Activated CD8-positive, alpha-beta memory T cell treated with anti-CD3 and anti-CD28 coated beads for 48 hours (primary cell): Measurements from ENCODE around the gene FARP2.
"Not testable (repeated sequence)": the region's sequence is repeated elsewhere in the genome, so short reads cannot be mapped to it uniquely, and the experiment has no call there.

Experiments used
- DNase-seq, 3 experiments: peaks; one replicate each; pipeline ENCODE4 v3.0.0-alpha.2; 2020; ENCODE audit warnings: low read depth in 2 of 3, low spot score in 2 of 3

The FARP2 gene

DNA sequence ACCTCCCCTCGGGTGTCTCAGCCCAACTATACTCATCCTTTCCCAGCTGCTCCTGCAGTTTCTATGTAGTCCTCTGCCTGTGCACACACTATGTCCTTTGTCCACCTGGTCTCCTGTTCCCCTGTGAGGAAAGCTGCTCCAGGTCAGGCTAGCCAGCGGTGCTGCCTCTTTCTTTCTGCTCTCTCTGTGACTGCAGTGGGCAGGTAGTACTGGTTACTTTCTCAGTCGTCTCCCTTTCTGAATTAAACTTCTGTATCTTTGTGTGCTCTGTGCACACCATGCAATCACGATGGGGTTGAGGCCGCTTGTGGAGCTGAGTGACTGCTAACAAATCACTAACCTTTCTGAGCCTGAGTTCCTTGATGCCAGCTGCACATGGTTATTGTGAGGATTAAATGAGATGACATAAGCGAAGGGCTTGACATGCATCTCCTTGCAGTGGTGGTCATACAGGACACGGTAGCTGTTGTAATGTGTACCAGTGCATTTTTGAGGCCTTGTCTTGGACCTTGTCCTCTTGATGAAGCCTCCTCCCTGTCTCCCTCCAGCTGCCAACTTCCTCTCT is 3.5 kb downstream of the FARP2 start:
- no peak for DNase-seq

DNA sequence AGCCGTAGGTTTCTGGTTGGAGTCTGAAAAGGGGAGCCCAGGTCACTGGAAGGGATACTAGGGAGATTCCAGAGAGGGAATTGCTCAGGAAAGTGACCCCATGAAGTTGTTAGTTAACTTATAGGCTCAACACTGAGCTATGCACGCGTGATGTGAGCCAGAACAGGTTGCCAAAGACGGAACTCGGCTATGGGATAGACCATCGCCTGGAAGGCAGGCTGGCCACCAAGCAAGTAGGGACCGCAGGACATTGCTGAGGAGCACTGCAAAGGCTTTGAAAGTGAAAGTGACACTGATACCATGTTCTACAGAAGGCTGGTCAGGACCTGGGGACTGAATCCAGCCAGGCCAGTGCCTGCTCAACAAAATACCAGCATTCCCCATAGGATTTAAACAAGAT is 7.3 kb downstream of the FARP2 start:
- no peak for DNase-seq

DNA sequence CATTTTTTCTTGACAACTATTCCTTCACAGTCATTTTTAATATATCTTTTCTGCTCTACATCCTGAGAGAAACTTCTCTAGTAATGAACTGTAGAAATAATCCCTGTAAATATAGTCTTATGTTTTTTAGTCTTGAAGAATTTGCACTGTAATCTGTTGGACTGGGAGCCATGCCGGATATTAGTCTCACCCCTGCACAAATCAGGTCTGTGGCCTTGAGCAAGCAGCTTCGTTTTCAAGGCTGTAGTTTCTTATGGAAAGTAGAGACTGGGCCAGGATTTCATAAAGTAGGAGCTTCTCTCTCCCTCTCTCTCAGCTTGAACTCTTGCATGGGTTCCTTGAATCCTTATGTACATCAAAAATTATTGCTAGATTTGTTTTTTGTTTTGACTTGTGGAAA is 8.7 kb downstream of the FARP2 start:
- DNase-seq: no peak

DNA sequence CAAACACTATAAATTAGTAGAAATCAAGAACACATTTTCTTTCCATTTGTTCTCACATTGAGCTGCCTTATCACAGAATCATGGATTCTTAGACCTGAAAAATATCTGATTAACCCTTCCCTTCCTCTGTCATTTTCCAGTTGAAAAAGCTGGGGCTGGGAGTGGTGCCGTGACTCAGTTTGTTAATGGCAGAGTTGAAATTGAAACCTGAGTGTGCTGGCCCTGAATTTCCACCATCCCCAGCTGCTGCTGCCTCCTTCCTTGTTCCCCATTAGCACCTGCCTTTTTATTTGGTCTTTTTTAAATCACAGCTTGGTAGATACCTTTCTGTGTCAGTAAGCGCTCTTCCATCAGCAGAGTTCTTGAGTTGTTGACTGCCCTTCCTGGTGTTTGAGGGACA is 10.6 kb downstream of the FARP2 start:
- DNase-seq: no peak

DNA sequence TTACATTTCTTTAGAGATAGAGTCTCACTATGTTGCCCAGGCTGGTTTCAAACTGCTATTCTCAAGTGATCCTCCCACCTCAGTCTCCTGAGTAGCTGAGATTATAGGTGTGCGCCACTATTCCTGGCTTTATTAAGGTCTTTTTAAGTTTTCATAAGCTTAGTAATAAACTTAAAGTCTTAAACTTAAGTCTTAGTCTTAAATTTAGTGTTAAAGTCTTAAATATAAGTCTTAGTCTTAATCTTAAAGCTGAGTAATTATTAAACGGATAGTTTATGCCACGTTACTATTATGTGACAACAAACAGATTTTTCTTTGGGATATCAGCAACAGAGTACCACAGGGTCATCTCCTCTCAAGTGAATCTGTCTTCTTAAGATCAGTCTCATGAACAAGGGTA is 12.6 kb downstream of the FARP2 start:
- no peak for DNase-seq

DNA sequence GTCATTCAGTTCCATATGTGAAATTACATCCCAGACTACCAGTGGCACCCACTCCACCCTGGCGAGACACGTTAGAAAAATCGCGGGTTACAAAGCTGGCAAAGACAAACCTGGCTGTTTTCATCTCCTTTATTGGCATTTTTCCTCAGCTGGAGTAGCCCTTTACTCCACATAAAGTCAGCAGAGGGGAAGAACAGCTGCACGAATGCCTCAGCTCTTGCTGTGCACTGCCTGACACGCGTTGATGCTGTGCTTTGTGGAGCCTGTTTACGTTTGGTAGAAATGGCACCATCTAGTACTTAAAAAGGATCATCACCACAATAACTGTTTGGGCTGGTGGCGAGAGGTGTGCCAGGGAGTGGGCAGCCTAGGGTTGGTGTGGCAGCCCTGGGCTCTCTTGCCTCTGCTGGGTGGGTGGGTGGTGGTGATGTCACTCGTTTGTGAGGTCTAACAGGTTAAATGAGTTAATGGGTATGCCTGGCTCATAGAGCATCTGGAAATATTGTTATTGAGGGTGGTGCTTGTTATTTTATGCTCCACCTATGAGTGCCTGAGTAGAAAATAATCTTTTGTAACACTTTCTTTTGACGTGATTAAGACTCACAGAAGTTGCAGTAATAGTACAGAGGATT is 16.4 kb downstream of the FARP2 start:
- no peak for DNase-seq

DNA sequence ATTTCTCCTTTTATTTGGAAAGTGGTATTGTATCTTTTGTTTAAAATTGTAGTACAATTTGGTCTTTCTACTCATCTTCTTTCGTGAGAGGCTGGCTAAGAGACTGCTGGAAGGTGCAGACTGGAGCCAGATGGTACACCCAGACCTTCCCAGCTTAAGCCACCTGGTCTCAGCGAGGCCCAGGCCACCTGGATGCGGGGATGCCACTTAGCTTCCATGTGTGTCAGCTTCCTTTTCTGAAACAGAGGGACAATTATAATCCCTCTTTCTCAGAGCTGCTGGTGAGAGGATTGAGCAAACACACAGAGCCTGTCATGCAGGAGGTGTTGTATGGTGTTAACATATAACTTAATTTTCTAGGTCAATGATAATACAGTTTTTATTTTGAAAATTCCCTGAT is 17.4 kb downstream of the FARP2 start:
- DNase-seq: no peak

DNA sequence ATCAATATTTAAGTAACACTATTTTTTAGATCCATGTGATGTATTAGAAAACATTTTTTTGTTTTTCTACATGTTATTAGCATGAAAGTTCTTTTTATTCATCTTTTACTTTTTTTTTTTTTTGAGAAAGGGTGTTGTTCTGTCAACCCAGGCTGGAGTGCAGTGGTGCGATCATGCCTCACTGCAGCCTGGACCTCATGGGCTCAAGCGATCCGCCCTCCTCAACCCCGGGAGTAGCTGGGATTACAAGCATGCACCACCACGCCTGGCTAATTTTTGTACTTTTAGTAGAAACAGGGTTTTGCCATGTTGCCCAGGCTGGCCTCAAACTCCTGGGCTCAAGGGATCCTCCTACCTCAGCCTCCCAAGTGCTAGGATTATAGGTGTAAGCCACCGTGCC is 17.8 kb downstream of the FARP2 start:
- not testable (repeated sequence) for DNase-seq

DNA sequence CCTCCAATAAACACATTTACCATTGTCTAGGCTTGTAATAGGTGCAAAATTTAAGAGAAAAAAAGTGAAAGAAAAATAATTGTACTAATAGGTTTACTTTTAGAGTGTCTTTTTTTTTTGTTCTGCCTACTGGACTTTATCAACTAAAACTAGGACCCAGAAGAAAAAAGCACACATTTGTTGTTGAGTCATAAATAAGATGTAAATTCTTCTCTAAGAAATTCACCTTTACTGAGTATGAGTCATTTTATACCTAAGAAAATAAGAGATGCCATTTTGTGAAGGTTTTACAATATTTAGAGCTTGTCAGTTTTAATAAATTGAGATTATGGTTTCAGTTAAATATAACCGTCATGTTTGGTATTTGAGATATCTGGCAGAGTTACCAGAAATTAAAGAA is 19.2 kb downstream of the FARP2 start:
- no peak for DNase-seq

DNA sequence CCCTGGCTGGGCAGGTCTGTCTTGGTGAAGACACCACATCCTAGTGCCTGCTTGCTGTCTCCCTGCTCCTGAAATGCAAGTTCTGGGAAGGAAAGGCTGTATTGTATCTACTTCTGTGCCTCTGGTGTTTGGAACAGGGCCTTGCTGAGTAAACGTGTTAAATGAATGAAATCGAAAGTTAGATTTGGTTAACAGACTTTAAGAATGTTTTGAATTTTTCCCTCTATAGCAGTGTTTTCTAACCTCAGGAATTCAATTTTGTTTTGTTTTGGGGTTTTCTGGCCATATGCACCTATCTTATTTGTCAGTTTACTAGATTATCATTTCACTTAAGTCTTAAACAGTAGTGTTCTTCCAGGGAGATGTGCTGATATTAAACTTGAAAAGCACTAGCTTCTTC is 20.7 kb downstream of the FARP2 start:
- no peak for DNase-seq

DNA sequence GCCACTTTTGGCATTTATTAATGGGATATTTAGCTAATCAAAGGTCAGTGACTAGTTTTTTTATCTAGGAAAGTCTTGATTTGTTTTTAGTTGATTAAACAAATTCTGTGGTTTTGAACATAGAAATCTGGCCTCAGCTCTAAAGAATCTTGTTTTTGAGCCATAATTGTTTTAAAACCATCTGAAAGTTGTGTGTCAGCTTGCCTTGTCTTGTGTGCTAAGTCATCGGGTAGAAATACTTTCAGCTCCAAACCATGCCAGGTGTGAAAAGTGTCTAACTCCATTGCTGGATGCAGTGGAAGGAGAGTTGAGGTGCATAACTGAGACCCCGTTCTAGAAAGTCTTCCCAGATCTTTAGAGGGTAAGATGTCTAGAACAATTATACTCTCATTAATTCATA is 22.7 kb downstream of the FARP2 start:
- DNase-seq: no peak

DNA sequence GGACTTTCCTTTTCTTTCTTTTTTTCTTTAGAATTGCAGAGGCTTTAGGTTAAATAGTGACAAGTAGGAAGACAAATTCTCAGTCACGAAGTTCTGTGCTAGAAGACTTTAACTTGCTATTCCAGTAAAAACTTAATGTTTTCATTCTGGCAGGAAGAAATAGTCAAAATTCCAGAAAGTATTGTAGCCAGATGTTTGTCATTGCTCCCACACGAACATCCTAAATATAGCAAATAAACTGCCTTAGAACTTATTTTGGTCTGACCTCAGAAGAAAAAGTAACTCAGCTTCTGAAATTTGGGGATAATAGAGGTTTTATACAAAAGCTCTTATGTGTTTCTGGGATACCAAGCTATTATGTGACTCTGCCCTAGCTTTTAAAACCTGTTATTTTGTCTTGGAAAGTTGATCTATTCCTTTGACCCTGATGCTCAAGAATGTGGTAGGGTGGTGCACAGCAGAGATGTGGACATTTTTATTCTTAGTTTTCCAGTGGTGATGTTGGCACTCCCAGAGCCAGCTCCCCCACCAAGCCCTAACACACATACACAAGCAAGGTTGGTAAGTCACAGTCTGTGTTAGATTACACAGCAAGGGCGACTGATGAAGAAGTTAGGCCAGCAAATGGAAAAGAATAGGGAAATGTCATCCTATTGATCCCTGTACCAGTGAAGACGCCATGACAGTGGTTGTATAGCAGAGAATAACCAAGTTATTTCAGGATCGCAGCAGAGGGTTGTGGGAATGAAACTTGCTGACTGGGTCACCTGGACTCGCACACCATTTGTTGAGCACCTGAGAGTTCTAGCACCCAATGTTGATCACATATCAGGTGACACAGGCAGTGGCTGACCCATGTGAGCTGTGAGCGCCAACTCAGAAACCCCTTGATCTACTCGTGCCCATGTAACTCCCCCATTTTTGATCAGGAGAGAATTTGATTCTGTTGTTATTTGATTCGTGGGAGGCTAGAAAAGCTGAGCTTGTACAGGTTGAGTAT is 23.7 kb downstream of the FARP2 start:
- DNase-seq: no peak

DNA sequence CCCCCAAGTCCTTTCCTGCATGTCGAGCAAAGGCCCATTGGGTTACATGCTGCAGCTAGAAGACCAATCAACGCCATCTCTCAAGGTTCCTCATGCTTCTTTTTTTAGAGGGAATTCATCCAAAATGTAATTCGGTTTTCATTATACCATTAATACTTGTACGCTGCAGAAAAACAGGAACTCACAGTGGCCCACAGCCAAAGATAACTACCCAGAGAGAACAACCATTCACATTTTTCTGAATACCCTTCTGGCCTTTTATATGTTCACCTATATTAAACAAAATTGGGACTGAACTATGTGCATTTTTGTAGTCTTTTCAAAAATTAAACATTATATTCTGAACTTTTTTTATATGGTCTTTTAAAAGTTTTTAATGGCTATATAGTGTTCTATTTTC is 25.8 kb downstream of the FARP2 start:
- no peak for DNase-seq

DNA sequence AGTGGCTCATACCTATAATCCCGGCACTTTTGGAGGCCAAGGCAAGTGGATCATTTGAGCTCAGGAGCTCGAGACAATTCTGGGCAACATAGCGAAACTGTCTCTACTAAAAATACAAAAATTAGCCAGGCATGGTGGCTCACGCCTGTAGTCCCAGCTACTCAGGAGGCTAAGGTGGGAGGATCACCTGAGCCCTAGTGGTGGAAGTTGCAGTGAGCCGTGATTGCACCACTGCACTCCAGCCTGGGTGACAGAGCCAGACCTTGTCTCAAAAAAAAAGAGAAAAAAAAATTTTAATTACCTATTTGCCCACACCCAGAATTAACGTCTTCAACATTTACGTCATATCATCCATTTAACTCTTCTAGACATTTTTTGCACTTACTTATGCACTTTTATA is 29.4 kb downstream of the FARP2 start:
- not testable (repeated sequence) for DNase-seq

DNA sequence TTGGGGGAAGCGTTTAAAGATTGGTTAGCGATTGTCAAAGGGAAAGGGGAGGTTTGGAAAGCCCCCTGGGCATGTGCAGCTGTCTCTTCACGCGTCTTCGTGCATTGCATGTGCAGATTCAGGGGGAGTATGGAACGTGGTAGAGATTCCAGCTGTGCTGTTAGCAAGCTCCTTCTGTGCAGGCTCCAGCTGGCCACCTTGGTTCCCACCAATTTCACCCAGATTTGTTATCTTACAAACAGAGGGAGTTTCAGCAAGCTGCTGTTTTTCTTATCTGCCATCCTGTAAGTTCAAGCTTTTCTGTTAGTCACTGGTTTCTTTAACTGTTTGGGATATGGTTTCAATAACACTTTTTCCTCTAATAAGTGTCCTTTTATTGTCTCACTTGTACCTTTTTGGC is 30.4 kb downstream of the FARP2 start:
- DNase-seq: no peak

DNA sequence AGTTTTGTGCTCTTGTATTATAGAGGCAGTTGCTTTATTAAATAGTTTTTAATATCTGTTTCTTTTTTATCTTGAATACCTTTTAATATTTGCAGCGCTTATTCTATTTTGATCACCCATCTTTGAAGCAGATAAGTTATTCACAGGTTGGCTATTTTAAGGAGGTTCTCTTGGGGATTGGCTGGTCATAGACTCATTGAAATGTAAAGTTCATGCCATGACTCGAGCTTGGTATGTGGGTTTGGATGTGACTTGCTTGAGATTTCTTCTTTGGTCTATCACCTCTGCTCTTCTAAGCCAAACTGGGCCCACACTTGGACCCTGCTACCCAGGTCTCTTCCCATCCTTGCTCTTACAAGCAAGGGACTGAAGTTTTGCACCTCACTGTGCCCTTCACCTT is 33.6 kb downstream of the FARP2 start:
- no peak for DNase-seq

DNA sequence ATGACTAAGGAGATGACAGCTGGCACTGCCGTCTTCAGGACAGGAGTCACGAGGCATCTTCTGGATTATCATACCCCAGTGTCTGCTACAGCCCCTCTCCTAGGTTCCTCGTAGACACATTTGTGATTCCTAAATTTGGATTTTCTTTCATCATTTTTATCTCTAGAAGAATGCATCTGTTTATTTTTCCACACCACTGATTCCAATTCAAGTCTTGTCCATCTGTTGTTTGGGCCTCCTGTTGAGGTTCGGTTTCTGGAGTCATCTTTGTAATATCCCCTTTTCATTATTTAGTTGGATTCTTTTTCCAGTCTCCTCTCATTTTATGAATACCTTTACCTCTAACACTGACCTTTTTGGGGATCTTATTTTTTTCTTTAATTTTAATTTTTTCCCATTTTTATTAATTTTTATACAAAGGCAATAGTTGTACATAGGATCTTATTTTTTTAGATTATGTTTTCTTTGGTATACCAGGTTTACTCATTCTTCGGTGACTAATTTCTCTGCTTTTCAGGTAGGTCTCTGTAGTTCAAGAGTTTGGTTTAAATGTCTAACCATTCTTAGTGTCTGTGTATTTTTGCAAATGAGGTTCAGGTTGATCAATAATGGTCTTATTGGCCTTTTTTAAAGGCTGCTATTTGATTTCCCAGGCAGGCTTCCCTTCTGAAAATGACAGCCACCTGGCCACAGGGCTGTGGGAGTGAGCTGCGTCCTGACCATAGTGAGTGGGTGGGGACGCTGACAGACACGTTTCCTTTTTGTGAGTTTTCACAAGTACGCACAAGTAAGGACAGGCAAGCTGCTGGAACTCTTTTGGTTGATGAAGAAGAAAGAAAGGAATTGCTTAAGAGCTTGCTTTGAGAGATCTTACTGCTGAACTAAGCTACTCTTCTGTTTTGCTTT is 34.5 kb downstream of the FARP2 start:
- no peak for DNase-seq

DNA sequence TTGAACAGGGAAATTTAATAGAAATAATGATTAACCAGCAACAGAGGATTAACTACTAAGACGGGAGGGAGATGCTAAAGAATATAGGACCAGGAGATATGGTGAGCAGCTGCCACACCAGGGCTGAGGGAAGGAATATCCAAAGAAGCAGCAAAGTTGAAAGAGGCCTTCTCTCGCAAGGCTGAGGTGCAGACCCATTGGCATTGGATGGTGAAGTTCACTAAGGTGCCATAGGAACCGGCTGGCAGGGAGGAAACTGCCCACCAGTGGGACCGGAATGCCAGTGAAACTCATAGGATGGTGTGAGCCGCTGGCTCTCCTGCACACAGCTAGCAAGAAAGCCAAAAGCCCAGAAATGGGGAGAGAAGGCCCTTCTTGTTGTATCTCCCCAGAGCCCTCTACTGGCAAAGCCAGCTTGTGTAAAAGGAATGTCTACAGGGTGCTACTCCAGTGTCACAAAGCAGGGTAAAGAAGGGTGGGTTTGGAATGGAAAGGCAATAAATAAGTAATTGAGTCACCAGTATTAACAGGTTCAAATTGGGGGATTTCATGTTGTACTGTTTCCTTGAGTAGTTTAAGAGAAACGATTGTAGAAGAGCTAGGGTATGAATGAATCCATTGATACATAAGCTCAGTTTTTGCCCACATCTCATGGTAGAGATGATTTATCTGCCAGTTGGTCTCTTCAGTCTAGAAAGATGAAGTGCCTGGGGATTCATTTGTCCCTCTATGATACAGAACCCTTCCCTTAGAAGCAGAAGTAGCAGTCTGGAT is 36.0 kb downstream of the FARP2 start:
- DNase-seq: no peak

DNA sequence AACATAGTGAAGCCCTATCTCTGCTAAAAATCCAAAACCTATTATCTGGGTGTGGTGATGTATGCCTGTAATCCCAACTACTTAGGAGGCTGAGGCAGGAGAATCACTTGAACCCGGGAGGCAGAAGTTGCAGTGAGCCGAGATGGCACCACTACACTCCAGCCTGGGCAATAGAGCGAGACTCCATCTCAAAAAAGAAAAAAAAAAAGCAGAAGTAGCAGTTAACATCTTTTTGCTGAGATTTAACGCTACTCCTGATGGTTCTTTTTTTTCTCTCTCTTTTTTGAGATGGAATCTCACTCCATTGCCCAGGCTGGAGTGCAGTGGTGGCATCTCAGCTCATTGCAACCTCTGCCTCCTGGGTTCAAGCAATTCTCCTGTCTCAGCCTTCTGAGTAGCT is 36.7 kb downstream of the FARP2 start:
- not testable (repeated sequence) for DNase-seq

DNA sequence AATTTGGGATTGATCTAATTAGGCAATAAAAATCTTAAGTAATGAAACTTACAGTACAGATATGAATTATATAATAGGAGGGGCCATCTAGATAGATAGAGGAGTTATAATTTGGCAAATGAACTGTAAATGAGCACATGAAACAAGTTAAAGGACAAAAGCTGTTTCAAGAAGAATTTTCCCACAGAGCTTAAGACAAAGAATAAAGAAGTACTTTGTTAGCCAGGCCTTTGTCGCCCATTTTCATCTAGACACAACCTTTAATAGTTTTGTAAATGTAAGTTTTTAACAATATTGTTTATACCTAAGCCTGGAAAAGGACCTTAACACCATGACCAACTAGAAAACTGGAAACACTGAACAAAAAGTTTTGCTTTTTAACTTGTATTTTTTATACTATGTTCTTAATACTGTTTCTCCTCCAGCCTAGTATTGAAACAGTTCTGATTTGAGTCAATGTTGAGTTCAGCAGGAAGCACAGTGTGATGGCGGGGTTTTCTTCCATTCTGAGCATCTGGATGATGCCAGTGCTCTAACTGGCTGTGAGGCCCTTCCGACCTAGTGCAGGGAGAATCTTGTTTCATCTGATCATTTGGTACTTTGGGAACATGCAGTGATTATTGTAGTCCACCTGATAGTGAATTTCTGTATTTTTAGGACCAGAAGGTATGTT is 37.6 kb downstream of the FARP2 start:
- no peak for DNase-seq
